Endothelial cell (in vitro differentiated cells): ENCODE measurements around the gene MAP3K3. TPM values are rescaled to one million over a fixed set of nuclear protein-coding genes. Genes with fewer than 3 reads are reported as not detected.
A peak's percentile ranks its signal among the peaks of the same experiment; 100 is the strongest.

Source experiments
- DNase-seq: peaks from one replicate; pipeline ENCODE4 v3.0.0; 2021; ENCODE audit warnings: low spot score
- H3K27ac Mint-ChIP-seq: one replicate; pipeline ENCODE4 v1.8.0; 2021; ENCODE audit warnings: mixed read lengths, inconsistent platforms; ENCODE audit not compliant: unreplicated experiment
- H3K27me3 Mint-ChIP-seq: one replicate; pipeline ENCODE4 v1.8.0; 2021; ENCODE audit warnings: mild to moderate bottlenecking, moderate library complexity, mixed read lengths, inconsistent platforms; ENCODE audit not compliant: unreplicated experiment
- H3K36me3 Mint-ChIP-seq: one replicate; pipeline ENCODE4 v1.8.0; 2021; ENCODE audit warnings: mild to moderate bottlenecking, low read depth, mixed read lengths, inconsistent platforms; ENCODE audit not compliant: unreplicated experiment
- H3K4me1 Mint-ChIP-seq: one replicate; pipeline ENCODE4 v1.8.0; 2021; ENCODE audit warnings: mild to moderate bottlenecking, mixed read lengths, inconsistent platforms; ENCODE audit not compliant: unreplicated experiment
- H3K4me3 Mint-ChIP-seq: one replicate; pipeline ENCODE4 v1.8.0; 2021; ENCODE audit warnings: mild to moderate bottlenecking, mixed read lengths, inconsistent platforms; ENCODE audit not compliant: unreplicated experiment
- H3K9me3 Mint-ChIP-seq: one replicate; pipeline ENCODE4 v1.8.0; 2021; ENCODE audit warnings: mixed read lengths, inconsistent platforms; ENCODE audit not compliant: unreplicated experiment
- total RNA-seq: library from RNA; stranded (reverse); fragmentation: NEBNext Ultra II Directional; extraction: Animal tissue kit (Norgen Biotek cat#: 25700); gene quantifications from one replicate; pipeline ENCODE4 v1.2.1, GENCODE V29; 2021; ENCODE audit not compliant: unreplicated experiment
- TF ChIP-seq, protein P1 (sequence below): fragments of 200-600 bp; sonication (generic); IDR thresholded peaks from one replicate; pipeline ENCODE4 v1.5.0; 2021; ENCODE audit warnings: antibody characterized with exemption; ENCODE audit not compliant: unreplicated experiment

MAP3K3 gene
- total RNA-seq, 1 donor from 2014 or later = 112 TPM

DNA sequence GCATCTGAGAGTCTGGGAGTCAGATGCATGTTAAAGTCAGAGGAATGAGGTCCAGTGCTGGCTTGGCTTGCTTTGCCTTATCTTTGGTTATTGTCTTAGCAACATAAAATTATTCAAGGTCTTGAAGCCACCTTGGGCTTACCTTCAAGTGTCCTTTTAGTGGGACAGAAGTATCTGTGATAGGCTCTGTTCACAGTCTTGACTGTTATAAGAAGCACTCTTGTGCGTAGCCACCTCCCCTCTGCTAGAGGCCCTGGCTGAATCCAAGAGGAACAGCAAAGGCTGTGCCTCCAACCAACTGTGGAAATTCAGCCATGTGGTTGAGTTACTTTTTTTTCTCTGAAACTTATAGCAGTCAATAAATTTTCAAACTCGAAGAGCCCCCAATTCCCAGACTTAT is 8.6 kb upstream of the MAP3K3 start:
- peaks cover 6% of the 10 kb centered on the region for H3K27me3 Mint-ChIP-seq
- TF ChIP-seq, protein P1, sequence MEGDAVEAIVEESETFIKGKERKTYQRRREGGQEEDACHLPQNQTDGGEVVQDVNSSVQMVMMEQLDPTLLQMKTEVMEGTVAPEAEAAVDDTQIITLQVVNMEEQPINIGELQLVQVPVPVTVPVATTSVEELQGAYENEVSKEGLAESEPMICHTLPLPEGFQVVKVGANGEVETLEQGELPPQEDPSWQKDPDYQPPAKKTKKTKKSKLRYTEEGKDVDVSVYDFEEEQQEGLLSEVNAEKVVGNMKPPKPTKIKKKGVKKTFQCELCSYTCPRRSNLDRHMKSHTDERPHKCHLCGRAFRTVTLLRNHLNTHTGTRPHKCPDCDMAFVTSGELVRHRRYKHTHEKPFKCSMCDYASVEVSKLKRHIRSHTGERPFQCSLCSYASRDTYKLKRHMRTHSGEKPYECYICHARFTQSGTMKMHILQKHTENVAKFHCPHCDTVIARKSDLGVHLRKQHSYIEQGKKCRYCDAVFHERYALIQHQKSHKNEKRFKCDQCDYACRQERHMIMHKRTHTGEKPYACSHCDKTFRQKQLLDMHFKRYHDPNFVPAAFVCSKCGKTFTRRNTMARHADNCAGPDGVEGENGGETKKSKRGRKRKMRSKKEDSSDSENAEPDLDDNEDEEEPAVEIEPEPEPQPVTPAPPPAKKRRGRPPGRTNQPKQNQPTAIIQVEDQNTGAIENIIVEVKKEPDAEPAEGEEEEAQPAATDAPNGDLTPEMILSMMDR = no peak
- no peak for DNase-seq
- no peak overlapping the region for H3K27ac Mint-ChIP-seq
- no peak overlapping the region for H3K4me3 Mint-ChIP-seq
- peaks cover 5% of the 10 kb centered on the region for H3K4me1 Mint-ChIP-seq
- no peaks in the 10 kb centered on the region for H3K9me3 Mint-ChIP-seq
- H3K36me3 Mint-ChIP-seq = peaks cover 5% of the 10 kb centered on the region

DNA sequence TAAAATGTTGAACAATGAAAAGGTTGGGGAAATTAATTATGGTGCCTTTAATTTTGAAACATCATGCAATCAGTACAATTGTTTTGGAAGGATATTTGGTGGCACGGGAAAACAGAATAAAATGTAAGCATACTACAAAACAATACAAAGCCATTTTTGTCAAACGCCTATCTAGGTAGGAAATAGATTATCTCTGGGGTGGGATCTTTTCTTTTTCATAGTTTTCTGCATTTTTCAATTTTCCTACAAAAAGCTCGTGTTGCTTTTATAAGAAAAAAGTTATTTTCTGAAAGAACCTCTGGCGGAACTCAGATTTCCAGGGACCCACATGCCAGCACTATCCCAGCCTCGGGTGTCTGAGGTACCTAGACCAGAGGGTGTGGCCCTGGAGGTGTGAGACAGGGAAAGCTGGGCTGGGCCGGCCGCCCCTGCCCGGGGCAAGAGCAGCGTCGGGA is 961 bp upstream of the MAP3K3 start:
- Mint-ChIP-seq H3K27me3 (peaks cover 11% of the 10 kb centered on the region), H3K9me3 (no peaks in the 10 kb centered on the region), H3K4me3 (peak overlapping the region; percentile 85), H3K27ac (peak overlapping the region; percentile 25), H3K36me3 (peaks cover 4% of the 10 kb centered on the region), H3K4me1 (peaks cover 29% of the 10 kb centered on the region)
- TF ChIP-seq, protein P1 = no peak
- DNase-seq = no peak

DNA sequence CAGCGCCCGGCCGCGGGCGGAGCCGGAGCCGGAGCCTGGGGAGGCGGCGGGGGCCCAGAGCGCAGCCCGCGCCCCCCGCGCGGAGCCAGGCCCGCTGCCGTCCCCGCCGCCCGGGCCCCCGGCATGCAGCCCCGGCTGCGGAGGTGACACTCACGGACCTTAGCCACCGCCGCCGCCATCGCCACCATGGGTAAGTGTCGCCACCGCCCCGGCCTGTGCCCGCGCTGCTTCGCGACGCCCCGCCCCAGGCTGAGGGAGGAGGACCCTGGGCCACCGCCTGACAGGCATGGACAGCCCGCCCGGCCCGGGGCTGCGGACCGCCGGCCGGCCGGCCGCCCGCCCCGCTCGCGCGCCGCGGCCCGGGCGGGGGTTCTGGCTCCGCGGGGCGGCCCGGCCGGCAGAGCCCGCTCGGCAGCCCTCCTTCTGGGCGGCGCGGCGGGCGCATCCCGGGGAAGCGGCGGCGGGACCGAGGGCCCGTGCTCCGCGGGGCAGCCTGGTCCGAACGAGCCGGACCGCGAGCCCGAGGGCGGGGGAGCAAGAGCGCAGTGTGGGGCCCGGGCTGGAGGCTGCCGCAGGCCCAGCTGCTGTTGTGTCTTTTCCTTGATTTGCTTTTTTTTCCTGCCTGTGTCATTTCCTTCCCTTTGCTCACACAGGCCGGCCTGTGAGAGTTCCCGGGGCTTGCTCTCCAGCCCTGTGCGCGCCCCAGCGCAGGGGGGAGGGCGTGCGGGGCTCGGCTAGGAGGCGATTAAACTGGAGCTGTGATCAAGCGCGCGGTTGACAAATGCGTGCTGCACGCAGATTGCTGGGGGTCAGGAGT is 565 bp downstream of the MAP3K3 start:
- peak overlapping the region; percentile 90 for H3K27ac Mint-ChIP-seq
- TF ChIP-seq, protein P1 = no peak
- H3K36me3 Mint-ChIP-seq = peaks cover 4% of the 10 kb centered on the region
- H3K27me3 Mint-ChIP-seq = peaks cover 14% of the 10 kb centered on the region
- H3K9me3 Mint-ChIP-seq = no peaks in the 10 kb centered on the region
- DNase-seq = peak; percentile 79
- H3K4me3 Mint-ChIP-seq = peak overlapping the region; percentile 99
- peaks cover 41% of the 10 kb centered on the region for H3K4me1 Mint-ChIP-seq

DNA sequence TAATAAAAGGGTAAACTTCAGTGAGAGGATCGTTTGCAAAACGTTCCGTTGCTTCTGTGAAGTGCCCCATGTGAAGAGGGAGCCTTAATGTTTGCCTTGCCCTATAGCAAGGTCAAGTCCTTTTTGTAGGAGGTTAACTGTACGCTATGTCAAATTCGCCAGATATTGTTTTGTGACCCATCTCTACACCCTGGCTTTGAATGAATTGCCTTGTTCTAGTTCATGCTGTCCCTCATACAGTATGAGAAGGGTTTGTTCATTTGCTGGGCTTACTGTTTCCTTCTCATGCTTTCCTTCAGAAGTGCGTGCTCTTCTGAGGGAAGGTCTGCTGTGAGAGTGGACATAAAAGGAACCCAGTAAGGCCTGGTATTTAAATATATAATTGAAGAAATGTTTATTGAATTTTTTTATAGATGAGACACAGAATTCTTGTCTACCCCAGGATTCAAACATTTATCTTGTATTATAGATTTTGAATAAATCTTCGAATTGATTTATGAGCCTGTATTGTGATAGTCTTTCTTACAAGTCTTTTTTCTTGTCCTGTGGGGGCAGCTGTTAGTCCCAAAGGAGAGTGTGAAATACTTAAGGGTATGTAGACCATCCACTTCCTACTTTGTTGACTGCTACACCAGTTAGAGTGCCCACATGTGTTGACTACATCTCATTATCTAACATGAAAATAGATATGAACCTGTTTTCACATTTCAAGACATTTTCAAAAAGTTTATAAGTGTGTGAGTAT is 1.7 kb downstream of the MAP3K3 start:
- DNase-seq = no peak
- peak overlapping the region; percentile 99 for H3K4me3 Mint-ChIP-seq
- H3K27ac Mint-ChIP-seq = peak overlapping the region; percentile 90
- TF ChIP-seq, protein P1 = no peak
- no peaks in the 10 kb centered on the region for H3K9me3 Mint-ChIP-seq
- H3K4me1 Mint-ChIP-seq = peaks cover 46% of the 10 kb centered on the region
- H3K27me3 Mint-ChIP-seq = peaks cover 14% of the 10 kb centered on the region
- H3K36me3 Mint-ChIP-seq = peaks cover 4% of the 10 kb centered on the region

DNA sequence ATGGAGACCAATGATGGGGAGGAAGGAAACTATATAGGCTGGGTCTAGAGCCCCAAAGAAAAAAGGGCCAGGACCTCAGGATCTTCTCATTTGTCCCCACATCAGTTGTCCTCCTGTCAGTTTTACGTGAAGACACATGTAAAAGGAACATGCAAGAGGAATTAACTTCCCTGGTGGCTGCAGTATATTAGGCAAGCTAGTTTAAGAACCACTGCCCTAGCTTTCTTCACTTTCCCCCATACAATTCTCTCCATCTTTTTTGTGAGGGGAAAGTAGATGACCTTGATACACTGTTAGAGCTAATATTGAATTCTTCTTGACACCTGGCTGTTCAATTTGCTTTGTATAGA is 2.3 kb downstream of the MAP3K3 start:
- peaks cover 14% of the 10 kb centered on the region for H3K27me3 Mint-ChIP-seq
- peaks cover 4% of the 10 kb centered on the region for H3K36me3 Mint-ChIP-seq
- TF ChIP-seq, protein P1 = no peak
- H3K4me1 Mint-ChIP-seq = peaks cover 52% of the 10 kb centered on the region
- no peaks in the 10 kb centered on the region for H3K9me3 Mint-ChIP-seq
- DNase-seq = no peak
- no peak overlapping the region for H3K27ac Mint-ChIP-seq
- peak overlapping the region; percentile 49 for H3K4me3 Mint-ChIP-seq
